Muscle layer of colon (tissue), 2 donors: Measurements from ENCODE around the gene KRT28.
"Not testable (repeated sequence)": the region's sequence is repeated elsewhere in the genome, so short reads cannot be mapped to it uniquely, and the experiment has no call there.

Experiments used
- H3K27ac ChIP-seq: one replicate; pipeline ENCODE4 v1.7.0; 2013; ENCODE audit warnings: low read depth, mild to moderate bottlenecking, low read length, moderate library complexity
- H3K27me3 ChIP-seq, 2 donors: one replicate each; pipeline ENCODE4 v1.7.0; 2013; ENCODE audit warnings: low read length in 2 of 2, mild to moderate bottlenecking in 2 of 2; ENCODE audit not compliant: insufficient read depth in 2 of 2, control insufficient read depth in 1 of 2
- H3K36me3 ChIP-seq: one replicate; pipeline ENCODE4 v1.7.0; 2013; ENCODE audit warnings: mild to moderate bottlenecking, low read length; ENCODE audit not compliant: insufficient read depth
- H3K4me1 ChIP-seq: one replicate; pipeline ENCODE4 v1.7.0; 2013; ENCODE audit warnings: mild to moderate bottlenecking, low read length; ENCODE audit not compliant: insufficient read depth
- H3K4me3 ChIP-seq, 2 donors: one replicate each; pipeline ENCODE4 v1.7.0; 2013; ENCODE audit warnings: low read length in 2 of 2, low read depth in 1 of 2, mild to moderate bottlenecking in 1 of 2, moderate library complexity in 1 of 2
- H3K9ac ChIP-seq: one replicate; pipeline ENCODE4 v1.7.0; 2013; ENCODE audit warnings: low read length
- H3K9me3 ChIP-seq: one replicate; pipeline ENCODE4 v1.7.0; 2013; ENCODE audit warnings: mild to moderate bottlenecking, low read length
- donor health status: abdominal sarcoma.
- donor health status: Adenocarcinoma of cecum.

The KRT28 gene

GRCh38 chr17:40775945-40776344 lies 23.8 kb downstream of the KRT28 start:
- Histone ChIP-seq H3K9me3 (no peaks in the 10 kb centered on the region), H3K27me3 (peaks cover 10 to 11% of the 10 kb centered on the region in 2 donors), H3K27ac (no peak overlapping the region), H3K4me1 (no peaks in the 10 kb centered on the region), H3K36me3 (no peaks in the 10 kb centered on the region), H3K9ac (no peak overlapping the region), H3K4me3 (no peak overlapping the region)

- Histone ChIP-seq H3K36me3 (no peaks in the 10 kb centered on the region), H3K9ac (no peak within 1 kb of the TSS), H3K4me1 (no peaks in the 10 kb centered on the region), H3K4me3 (no peak within 1 kb of the TSS), H3K27ac (no peak within 1 kb of the TSS), H3K27me3 (no peaks in the 10 kb centered on the region), H3K9me3 (no peaks in the 10 kb centered on the region)
Measured at GRCh38 chr17:40772101-40772500, 27.7 kb downstream of the KRT28 start, which contains the start of gene KRT26. Gene KRT26 (minus strand): TSS chr17:40772201. CDS start chr17:40772113, 88 bp downstream.

- Histone ChIP-seq H3K27me3 (no peaks in the 10 kb centered on the region), H3K9me3 (no peaks in the 10 kb centered on the region), H3K36me3 (no peaks in the 10 kb centered on the region), H3K27ac (no peak overlapping the region), H3K4me3 (no peak overlapping the region), H3K4me1 (no peaks in the 10 kb centered on the region), H3K9ac (no peak overlapping the region)
Measured at GRCh38 chr17:40765657-40766056, 34.1 kb downstream of the KRT28 start.

- H3K4me3 ChIP-seq, result no peak overlapping the region
- no peaks in the 10 kb centered on the region for H3K36me3 ChIP-seq
- no peaks in the 10 kb centered on the region for H3K4me1 ChIP-seq
- no peak overlapping the region for H3K27ac ChIP-seq
- H3K27me3 ChIP-seq, result no peaks in the 10 kb centered on the region
- H3K9ac ChIP-seq, result no peak overlapping the region
- H3K9me3 ChIP-seq, result peaks cover 4% of the 10 kb centered on the region
Measured at GRCh38 chr17:40763752-40764151, 36.0 kb downstream of the KRT28 start.

GRCh38 chr17:40760105-40761016 lies 39.4 kb downstream of the KRT28 start:
- Histone ChIP-seq H3K27me3 (no peaks in the 10 kb centered on the region), H3K4me1 (no peaks in the 10 kb centered on the region), H3K9me3 (peaks cover 4% of the 10 kb centered on the region), H3K9ac (no peak overlapping the region), H3K36me3 (no peaks in the 10 kb centered on the region), H3K27ac (no peak overlapping the region), H3K4me3 (no peak overlapping the region)

- Histone ChIP-seq H3K27ac (no peak within 1 kb of the TSS), H3K9ac (no peak within 1 kb of the TSS), H3K4me1 (no peaks in the 10 kb centered on the region), H3K9me3 (peaks cover 4% of the 10 kb centered on the region), H3K36me3 (no peaks in the 10 kb centered on the region), H3K27me3 (no peaks in the 10 kb centered on the region), H3K4me3 (no peak within 1 kb of the TSS)
Measured at GRCh38 chr17:40755231-40755630, 44.5 kb downstream of the KRT28 start, which contains the start of gene KRT25. Gene KRT25 (minus strand): TSS chr17:40755331. CDS start chr17:40755271, 60 bp downstream.

- H3K36me3 ChIP-seq, result no peaks in the 10 kb centered on the region
- no peaks in the 10 kb centered on the region for H3K27me3 ChIP-seq
- no peak overlapping the region for H3K9ac ChIP-seq
- no peak overlapping the region for H3K27ac ChIP-seq
- H3K4me3 ChIP-seq, result no peak overlapping the region
- no peaks in the 10 kb centered on the region for H3K9me3 ChIP-seq
- H3K4me1 ChIP-seq, result no peaks in the 10 kb centered on the region
Measured at GRCh38 chr17:40753804-40754203, 46.0 kb downstream of the KRT28 start.

GRCh38 chr17:40751065-40751464 lies 48.7 kb downstream of the KRT28 start:
- Histone ChIP-seq H3K9ac (no peak overlapping the region), H3K36me3 (no peaks in the 10 kb centered on the region), H3K27me3 (no peaks in the 10 kb centered on the region), H3K27ac (no peak overlapping the region), H3K4me1 (no peaks in the 10 kb centered on the region), H3K9me3 (no peaks in the 10 kb centered on the region), H3K4me3 (no peak overlapping the region)

- H3K27me3 ChIP-seq, result no peaks in the 10 kb centered on the region
Measured at GRCh38 chr17:40750391-40750790, 49.4 kb downstream of the KRT28 start.

GRCh38 chr17:40748666-40749065 lies 51.1 kb downstream of the KRT28 start:
- H3K36me3 ChIP-seq, H3K27me3 ChIP-seq, H3K9me3 ChIP-seq, H3K4me1 ChIP-seq, H3K4me3 ChIP-seq, H3K27ac ChIP-seq, H3K9ac ChIP-seq: not testable (repeated sequence)

More at GRCh38 chr17:40750391-40750790, 49.4 kb downstream of the KRT28 start:
- Histone ChIP-seq H3K9ac (no peak overlapping the region), H3K27ac (no peak overlapping the region), H3K4me3 (no peak overlapping the region), H3K4me1 (no peaks in the 10 kb centered on the region), H3K9me3 (no peaks in the 10 kb centered on the region), H3K36me3 (no peaks in the 10 kb centered on the region)
